Mesothelial cell of epicardium (in vitro differentiated cells): ENCODE measurements around the gene TSHZ2. TPM values are rescaled to one million over a fixed set of nuclear protein-coding genes. Genes with fewer than 3 reads are reported as not detected.

Experiments
- DNase-seq, 2 experiments: peaks; one replicate each; pipeline ENCODE4 v3.0.0; 2021; ENCODE audit warnings: low spot score in 2 of 2; ENCODE audit not compliant: unreplicated experiment in 2 of 2
- H3K27ac Mint-ChIP-seq: 2 replicates; pipeline ENCODE4 v1.8.0; 2021; ENCODE audit warnings: mixed read lengths
- H3K27me3 Mint-ChIP-seq: 2 replicates; pipeline ENCODE4 v1.8.0; 2021; ENCODE audit warnings: low read depth, mixed read lengths
- H3K36me3 Mint-ChIP-seq: 2 replicates; pipeline ENCODE4 v1.8.0; 2021; ENCODE audit warnings: mixed read lengths
- H3K4me1 Mint-ChIP-seq: 2 replicates; pipeline ENCODE4 v1.8.0; 2021; ENCODE audit warnings: mixed read lengths
- H3K4me3 Mint-ChIP-seq: 2 replicates; pipeline ENCODE4 v1.8.0; 2021; ENCODE audit warnings: mild to moderate bottlenecking, moderate library complexity, mixed read lengths
- H3K9me3 Mint-ChIP-seq: 2 replicates; pipeline ENCODE4 v1.8.0; 2021; ENCODE audit warnings: mixed read lengths
- CTCF ChIP-seq: fragments of 200-600 bp; sonication (generic); IDR thresholded peaks from one replicate; pipeline ENCODE4 v1.5.0; 2021; ENCODE audit warnings: antibody characterized with exemption; ENCODE audit not compliant: unreplicated experiment
- total RNA-seq: library from RNA; stranded (reverse); gene quantifications from 3 replicates; pipeline ENCODE4 v1.2.1, GENCODE V29; 2021

The TSHZ2 gene
- total RNA-seq, 1 donor from 2014 or later = 28.8 TPM

- Mint-ChIP-seq H3K4me1 (peaks cover 28% of the 10 kb centered on the region), H3K9me3 (no peaks in the 10 kb centered on the region), H3K4me3 (no peak overlapping the region), H3K27me3 (peaks cover 1% of the 10 kb centered on the region), H3K36me3 (peaks cover 2% of the 10 kb centered on the region), H3K27ac (no peak overlapping the region)
- no peak for DNase-seq
- TF ChIP-seq CTCF = no peak
These were observed 309.5 kb downstream of the TSHZ2 start for GRCh38 chr20:53281557-53282117.

- H3K36me3 Mint-ChIP-seq = peaks cover 2% of the 10 kb centered on the region
- no peaks in the 10 kb centered on the region for H3K9me3 Mint-ChIP-seq
- H3K27ac Mint-ChIP-seq = no peak overlapping the region
- peaks cover 30% of the 10 kb centered on the region for H3K4me1 Mint-ChIP-seq
- H3K4me3 Mint-ChIP-seq = no peak overlapping the region
- H3K27me3 Mint-ChIP-seq = peaks cover 1% of the 10 kb centered on the region
- no peak for DNase-seq
- TF ChIP-seq CTCF = no peak
These were observed 310.2 kb downstream of the TSHZ2 start for GRCh38 chr20:53282217-53282955.

- Mint-ChIP-seq H3K9me3 (no peaks in the 10 kb centered on the region), H3K4me3 (no peak overlapping the region), H3K4me1 (peaks cover 32% of the 10 kb centered on the region), H3K36me3 (peaks cover 2% of the 10 kb centered on the region), H3K27me3 (peaks cover 1% of the 10 kb centered on the region), H3K27ac (no peak overlapping the region)
- DNase-seq = no peak
- no peak for TF ChIP-seq CTCF
These were observed 310.9 kb downstream of the TSHZ2 start for GRCh38 chr20:53283011-53283410.

GRCh38 chr20:53283597-53283996 lies 311.4 kb downstream of the TSHZ2 start:
- Mint-ChIP-seq H3K36me3 (peaks cover 2% of the 10 kb centered on the region), H3K27ac (no peak overlapping the region), H3K4me3 (no peak overlapping the region), H3K4me1 (peaks cover 27% of the 10 kb centered on the region), H3K9me3 (no peaks in the 10 kb centered on the region), H3K27me3 (peaks cover 1% of the 10 kb centered on the region)
- TF ChIP-seq CTCF = no peak
- DNase-seq = no peak

- H3K27ac Mint-ChIP-seq = no peak overlapping the region
- no peak for DNase-seq
- peaks cover 24% of the 10 kb centered on the region for H3K4me1 Mint-ChIP-seq
- H3K36me3 Mint-ChIP-seq = peaks cover 2% of the 10 kb centered on the region
- H3K4me3 Mint-ChIP-seq = no peak overlapping the region
- no peaks in the 10 kb centered on the region for H3K9me3 Mint-ChIP-seq
- H3K27me3 Mint-ChIP-seq = peaks cover 1% of the 10 kb centered on the region
- TF ChIP-seq CTCF = no peak
These were observed 312.1 kb downstream of the TSHZ2 start for GRCh38 chr20:53284256-53284655.
